NCI-H1417 treated with DMSO at 0.1 percent for 48 hours (cell line): Measurements from ENCODE around the gene RIN3.

ENCODE experiments used
- DNase-seq: peaks from one replicate; lab custom pipeline; 2025; lab: John Stamatoyannopoulos, UW

RIN3 gene

GRCh38 chr14:92687681-92688433, 174.3 kb downstream of the RIN3 start:
- peak; percentile 68 for DNase-seq

DNA sequence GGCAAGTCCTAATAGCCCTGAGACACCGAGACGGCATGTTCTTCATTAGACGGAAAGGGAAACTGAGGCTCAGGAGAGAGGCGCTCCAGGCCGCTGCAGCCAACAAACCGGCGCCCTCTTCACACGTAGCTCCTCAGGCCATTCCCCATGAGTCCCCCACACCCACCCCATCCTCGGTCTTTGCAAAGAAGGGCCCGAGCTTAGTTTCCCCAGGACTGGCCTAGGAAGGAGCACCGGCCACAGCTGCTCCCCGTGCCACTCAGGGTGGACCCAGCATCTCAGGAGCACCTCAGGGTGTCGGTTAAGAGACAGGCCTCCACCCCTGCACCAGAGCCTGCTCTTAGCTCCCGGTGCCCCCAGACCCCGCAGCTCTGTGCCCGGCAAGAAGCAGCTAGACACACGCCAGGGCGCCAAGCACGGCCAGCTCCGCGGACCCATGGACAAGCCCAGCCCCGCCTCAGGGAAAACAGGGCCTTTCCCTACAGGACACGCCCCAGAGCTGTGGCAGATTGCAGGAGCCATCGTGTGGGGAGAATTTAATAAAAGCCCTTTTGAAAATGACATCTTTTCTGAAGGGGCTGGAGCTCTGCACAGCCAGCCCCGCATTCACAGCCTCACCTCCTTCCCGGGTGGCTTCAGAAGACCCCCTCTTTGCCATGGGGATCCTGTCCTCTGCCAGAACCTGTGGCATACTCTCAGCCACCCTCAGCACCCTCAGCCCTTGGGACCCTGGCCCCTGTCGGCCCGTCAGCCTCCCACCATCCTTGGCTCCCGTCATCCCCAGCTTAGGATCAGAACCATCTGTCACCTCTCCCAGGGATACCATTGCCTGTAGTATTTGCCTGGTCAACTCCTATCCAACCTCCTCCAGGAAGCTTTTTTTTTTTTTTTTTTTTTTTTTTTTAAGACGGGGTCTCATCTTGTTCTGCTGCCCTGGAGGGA, 175.1 kb downstream of the RIN3 start:
- DNase-seq = no peak

- DNase-seq = no peak
Observed at GRCh38 chr14:92690171-92691011, 176.8 kb downstream of the RIN3 start.

DNA sequence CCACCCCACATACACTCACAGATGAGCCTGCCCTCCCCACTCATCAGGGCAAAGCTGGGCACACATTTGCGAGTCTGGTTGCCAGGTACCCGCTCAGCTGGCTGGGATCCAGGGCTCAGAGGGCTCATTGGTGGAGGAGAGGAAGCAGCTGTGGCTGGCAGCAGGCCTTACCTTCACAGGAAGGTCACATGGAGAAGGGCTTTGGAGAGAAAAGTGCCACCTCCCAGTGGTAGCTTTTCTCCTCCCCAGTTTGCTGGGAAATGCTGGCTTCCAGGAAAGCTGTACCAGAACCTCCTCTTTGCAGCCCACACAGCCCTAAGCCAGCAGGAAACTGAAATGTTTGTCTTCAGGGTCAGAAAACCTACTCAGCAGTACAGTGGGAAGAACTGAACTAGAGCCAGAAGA, 179.2 kb downstream of the RIN3 start:
- peak; percentile 72 for DNase-seq

DNA sequence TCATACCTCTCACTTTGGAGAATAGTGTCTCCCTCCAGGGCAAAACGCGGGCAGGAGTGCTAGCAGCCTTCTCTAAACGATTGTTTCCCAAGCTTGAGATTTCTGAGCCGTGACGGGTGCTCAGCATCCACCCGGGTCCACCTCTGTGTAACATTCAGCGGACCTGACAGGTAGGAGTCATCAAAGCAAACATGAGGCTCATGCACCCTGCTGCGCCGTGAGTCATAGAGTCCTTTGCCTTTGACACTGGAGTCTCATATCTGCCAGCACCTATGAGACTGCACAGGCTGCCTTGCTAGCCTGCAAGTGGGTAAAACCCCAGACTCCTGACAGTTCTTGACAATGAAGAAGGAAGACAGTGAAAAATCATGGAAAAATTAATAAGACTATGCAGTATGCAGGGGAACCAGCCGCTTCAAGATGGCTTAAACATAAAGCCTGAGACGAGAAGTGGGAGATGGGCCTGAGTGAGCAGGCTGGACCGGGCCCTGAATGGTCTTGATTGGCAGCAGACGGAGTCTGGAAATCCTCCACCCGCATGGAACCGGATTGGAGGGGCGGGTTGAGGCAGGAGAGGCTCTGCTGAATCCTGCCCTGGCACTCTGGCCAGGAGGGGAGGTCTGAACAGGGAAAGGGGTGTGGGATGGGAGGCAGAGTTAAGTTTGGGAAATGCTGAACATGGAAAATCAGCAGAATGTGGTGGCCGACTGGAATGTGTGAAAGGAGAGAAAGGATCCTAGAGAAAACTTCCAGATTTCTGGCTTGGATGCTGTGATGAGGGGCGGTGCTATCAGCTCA, 180.6 kb downstream of the RIN3 start:
- DNase-seq = no peak

DNA sequence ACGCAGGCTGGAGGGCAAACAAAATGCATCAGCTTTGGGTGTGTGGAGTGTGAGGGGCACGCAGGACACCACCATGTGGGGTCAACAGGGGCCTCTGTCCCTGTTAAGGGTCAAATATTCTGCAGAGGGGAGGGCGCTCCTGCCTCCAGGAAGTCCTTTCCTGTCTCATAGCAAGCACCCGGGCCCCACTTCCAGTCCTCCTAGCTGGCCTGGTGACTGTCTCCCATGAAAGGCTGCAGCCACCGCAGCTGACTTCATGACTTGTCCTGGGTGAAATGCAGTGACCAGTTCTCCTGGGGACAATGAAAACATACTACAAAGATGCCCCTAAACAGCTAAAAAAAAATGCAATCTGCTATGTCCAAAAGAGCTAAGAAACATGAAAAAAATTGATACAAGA, 181.2 kb downstream of the RIN3 start:
- DNase-seq = no peak

DNA sequence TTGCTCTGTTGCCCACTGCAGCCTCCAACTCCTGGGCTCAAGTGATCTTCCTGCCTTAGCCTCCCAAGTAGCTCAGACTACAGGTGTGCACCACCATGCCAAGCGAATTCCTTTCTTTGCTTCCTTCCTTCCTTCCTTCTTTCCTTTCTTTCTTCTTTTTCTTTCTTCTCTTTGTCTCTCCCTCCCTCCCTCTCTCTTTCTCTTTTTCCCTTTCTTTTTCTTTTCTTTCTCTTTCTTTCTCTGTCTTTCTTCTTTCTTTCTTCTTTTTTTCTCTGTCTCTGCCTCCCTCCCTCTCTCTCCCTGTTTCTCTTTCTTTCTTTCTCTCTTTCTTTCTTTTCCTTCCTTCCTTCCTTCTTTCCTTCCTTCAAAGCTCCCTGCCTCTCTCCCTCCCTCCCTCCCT, 182.0 kb downstream of the RIN3 start:
- no peak for DNase-seq

DNA sequence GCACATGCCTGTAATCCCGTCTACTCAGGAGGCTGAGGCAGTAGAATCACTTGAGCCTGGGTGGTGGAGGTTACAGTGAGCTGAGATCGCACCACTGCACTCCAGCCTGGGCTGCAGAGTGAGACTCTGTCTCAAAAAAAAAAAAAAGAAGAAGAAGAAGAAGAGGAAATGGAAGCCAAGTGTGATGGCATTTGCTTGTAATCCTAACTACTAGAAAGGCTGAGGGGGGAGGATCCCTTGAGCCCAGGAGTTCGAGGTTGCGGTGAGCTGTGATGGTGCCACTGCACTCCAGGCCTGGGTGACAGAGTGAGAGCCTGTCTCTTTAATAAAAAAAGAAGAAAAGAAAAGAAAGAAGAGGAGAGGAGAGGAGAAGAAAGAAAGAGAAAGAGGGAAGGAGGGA, 182.8 kb downstream of the RIN3 start:
- no peak for DNase-seq

- no peak for DNase-seq
Observed at GRCh38 chr14:92698393-92698792, 184.8 kb downstream of the RIN3 start.

GRCh38 chr14:92701826-92702225, 188.2 kb downstream of the RIN3 start:
- no peak for DNase-seq

DNA sequence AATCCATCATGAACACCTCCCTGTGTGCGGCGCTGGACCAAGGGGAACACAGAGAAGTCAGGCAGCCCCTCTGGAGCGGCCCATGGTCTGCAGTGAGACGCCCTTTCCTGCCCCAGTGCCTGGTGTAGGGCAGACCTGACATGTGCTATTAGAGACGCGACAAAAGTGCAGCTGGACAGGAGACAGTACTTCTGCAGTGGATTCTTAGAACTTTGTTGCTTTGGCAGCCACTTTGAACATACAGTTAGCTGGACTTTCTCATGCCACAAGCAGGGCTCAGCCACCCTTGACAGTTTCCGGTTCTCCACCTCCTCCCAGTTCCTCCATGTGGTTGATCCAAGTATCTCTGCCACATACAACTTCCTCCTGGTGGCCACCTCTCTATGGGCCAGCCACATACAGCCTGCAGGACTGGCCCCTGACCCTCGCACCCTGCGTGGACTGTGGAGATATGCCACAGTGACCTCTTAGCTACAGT, 188.9 kb downstream of the RIN3 start:
- no peak for DNase-seq

- no peak for DNase-seq
Observed at GRCh38 chr14:92703516-92703915, 189.9 kb downstream of the RIN3 start.

DNA sequence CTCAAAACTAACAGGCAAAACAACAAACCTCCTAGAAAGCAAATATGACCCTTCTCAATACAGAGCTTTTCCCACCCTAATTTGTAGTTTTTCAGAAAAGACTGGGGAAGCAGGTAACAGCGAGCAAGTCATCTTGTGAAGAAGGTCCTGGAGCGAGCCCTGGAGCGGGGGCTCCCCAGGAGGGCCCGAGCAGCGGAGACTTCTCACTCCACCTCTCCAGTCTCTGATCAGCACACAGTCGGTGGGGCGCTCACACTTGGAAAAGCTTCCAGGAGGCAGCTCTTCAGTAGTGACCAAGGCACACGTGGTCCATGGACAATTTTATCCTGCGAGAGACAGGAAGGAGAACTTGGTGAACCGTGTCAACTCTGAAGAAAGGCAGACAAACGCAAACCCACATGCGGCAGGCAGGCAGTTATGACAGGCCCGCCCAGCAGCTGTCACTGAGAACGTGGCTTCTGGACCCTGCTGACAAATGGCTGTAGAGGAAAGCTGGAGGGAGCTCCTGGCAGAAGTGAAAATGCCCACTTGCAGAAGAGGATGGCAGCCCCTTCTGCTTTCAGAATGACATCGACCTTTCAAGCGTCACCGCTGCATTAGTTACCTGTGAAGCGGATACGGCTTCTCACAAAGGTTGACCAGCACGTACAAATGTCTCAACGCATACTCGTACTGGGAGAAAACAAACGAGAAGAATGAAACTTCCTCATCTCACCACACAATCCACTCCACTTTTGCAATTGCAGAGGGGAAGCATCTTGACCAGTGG, 190.6 kb downstream of the RIN3 start:
- DNase-seq = no peak

GRCh38 chr14:92704821-92705220, 191.2 kb downstream of the RIN3 start:
- no peak for DNase-seq

GRCh38 chr14:92706386-92706785, 192.8 kb downstream of the RIN3 start:
- no peak for DNase-seq

GRCh38 chr14:92709340-92710000, 195.9 kb downstream of the RIN3 start:
- no peak for DNase-seq

DNA sequence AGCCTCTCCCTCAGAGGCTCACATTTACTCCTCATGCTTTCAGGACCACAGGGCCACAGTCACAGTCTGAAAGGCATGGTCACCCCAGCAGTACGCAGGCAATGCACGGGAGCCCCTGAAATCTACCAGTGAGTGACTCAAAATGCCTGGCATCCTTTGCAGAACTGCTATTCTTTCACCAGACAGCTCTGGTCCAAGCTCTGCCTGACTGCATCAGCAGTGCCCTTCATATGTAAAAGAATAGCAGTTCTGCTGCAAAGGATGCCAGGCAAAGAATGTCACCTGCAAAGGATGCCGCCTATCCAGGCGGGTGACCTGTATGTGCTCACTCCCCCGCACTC, 196.4 kb downstream of the RIN3 start:
- no peak for DNase-seq

DNA sequence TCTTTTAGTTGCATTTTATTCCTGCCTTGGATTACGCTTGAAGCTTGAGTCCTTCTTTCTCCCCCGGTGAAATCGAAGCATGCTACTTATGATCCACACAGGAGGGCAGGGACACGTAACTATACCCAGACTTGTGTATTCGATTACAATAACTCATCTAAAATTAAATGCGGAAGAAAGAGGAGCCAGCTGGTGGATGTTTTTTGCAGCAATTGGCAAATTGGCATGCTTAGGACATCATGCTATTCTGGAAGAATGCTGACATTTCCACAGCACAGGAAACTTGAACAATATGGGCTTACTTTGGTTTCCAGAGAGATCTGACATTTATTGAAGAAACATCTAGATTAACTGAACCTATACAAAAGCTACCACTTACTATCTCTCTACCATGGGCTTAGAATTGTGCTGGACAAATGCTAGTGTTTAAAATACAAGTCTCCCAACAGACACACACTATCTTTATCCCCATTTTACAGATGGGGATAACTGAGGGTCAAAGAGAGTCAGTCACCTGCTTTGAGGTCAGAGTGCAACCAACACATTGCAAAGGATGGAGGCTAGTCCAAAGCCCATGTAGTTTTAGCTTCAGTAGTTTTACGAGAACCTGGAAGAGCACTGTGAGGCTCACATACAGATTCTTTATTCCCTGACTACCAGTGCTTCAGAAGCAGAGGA, 198.5 kb downstream of the RIN3 start:
- no peak for DNase-seq

DNA sequence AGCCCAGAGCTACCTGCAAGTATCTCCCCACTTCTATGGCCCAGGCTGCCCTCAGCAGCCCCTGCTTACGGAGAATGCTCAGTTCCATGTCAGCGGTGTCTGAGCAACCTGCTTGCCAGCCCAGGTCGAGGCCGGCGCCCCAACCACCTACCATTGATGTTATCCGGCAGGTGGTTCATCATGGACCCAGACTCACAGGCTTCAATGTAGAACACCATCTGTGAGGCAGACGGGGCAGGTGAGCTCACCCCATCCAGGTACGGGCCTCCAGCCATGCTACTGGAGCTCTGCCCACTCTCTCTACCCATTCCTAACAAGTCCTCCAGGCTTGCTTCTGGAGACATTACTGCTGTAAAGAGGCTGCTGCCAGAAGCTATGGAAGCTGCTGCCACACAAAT, 199.1 kb downstream of the RIN3 start:
- DNase-seq = no peak
